Neural cell (in vitro differentiated cells): ENCODE data around the gene DCDC2. TPM values are rescaled to one million over a fixed set of nuclear protein-coding genes. Genes with fewer than 3 reads are reported as not detected.
A peak's percentile ranks its signal among the peaks of the same experiment; 100 is the strongest.

Source experiments
- H2AFZ ChIP-seq: fragments of 200-600, 300-800 bp; sonication (generic), shearing (Covaris generic); 2 replicates; pipeline ENCODE4 v1.6.0; 2014; ENCODE audit warnings: low read depth, mild to moderate bottlenecking, antibody characterized with exemption, low read length, moderate library complexity
- H3F3A ChIP-seq: fragments of 200-600 bp; shearing (Covaris generic); 2 replicates; pipeline ENCODE4 v1.6.1; 2016; ENCODE audit warnings: mild to moderate bottlenecking, moderate library complexity, mixed read lengths, antibody characterized with exemption, low read length; ENCODE audit not compliant: insufficient read depth, poor library complexity, severe bottlenecking
- H3K27ac ChIP-seq: fragments of 200-600, 300-800 bp; sonication (generic), shearing (Covaris generic); 2 replicates; pipeline ENCODE4 v1.5.1; 2014; ENCODE audit warnings: mild to moderate bottlenecking, low read length, moderate library complexity
- H3K27me3 ChIP-seq: fragments of 300-800, 200-600 bp; sonication (generic), shearing (Covaris generic); 2 replicates; pipeline ENCODE4 v1.6.0; 2014; ENCODE audit warnings: mild to moderate bottlenecking, low read depth, low read length, moderate library complexity; ENCODE audit not compliant: insufficient read depth
- H3K36me3 ChIP-seq: fragments of 300-800, 200-600 bp; sonication (generic), shearing (Covaris generic); 2 replicates; pipeline ENCODE4 v1.5.1; 2014; ENCODE audit warnings: mild to moderate bottlenecking, antibody characterized with exemption, low read length, moderate library complexity; ENCODE audit not compliant: insufficient read depth
- H3K4me2 ChIP-seq: fragments of 300-800, 200-600 bp; sonication (generic), shearing (Covaris generic); 2 replicates; pipeline ENCODE4 v1.6.0; 2014; ENCODE audit warnings: mild to moderate bottlenecking, low read length
- H3K4me3 ChIP-seq: fragments of 300-800, 200-600 bp; sonication (generic), shearing (Covaris generic); 2 replicates; pipeline ENCODE4 v1.5.1; 2014; ENCODE audit warnings: mild to moderate bottlenecking, low read length, moderate library complexity
- H3K79me2 ChIP-seq: fragments of 200-600 bp; shearing (Covaris generic); replicated peaks from 2 replicates; pipeline ENCODE4 v1.6.0; 2014; ENCODE audit warnings: mild to moderate bottlenecking, low read length, moderate library complexity; ENCODE audit not compliant: insufficient read depth
- H3K9ac ChIP-seq: fragments of 300-800, 200-600 bp; sonication (generic), shearing (Covaris generic); 2 replicates; pipeline ENCODE4 v1.6.1; 2016; ENCODE audit warnings: mild to moderate bottlenecking, low read length, mixed read lengths
- H3K9me2 ChIP-seq: fragments of 200-600 bp; shearing (Covaris generic); 2 replicates; pipeline ENCODE4 v1.6.1; 2016; ENCODE audit warnings: mild to moderate bottlenecking, low read length, mixed read lengths; ENCODE audit not compliant: insufficient read depth
- H3K9me3 ChIP-seq: fragments of 200-600, 300-800 bp; sonication (generic), shearing (Covaris generic); 2 replicates; pipeline ENCODE4 v1.6.1; 2016; ENCODE audit warnings: mild to moderate bottlenecking, mixed run types, low read length, moderate library complexity, mixed read lengths
- H4K20me1 ChIP-seq: fragments of 200-600 bp; shearing (Covaris generic); 2 replicates; pipeline ENCODE4 v1.6.1; 2016; ENCODE audit warnings: mild to moderate bottlenecking, mixed run types; ENCODE audit not compliant: insufficient read depth
- EP300 ChIP-seq: fragments of 450-650 bp; conservative IDR thresholded peaks from 2 replicates; pipeline ENCODE4 v1.6.1; 2014; ENCODE audit warnings: antibody characterized with exemption, mild to moderate bottlenecking, moderate library complexity; ENCODE audit not compliant: poor library complexity, severe bottlenecking
- EZH2 ChIP-seq: fragments of 200-600, 300-800 bp; shearing (Covaris generic), sonication (generic); IDR thresholded peaks from 2 replicates; pipeline ENCODE4 v1.6.1; 2014; ENCODE audit warnings: antibody characterized with exemption, low read length, borderline replicate concordance, mild to moderate bottlenecking; ENCODE audit not compliant: insufficient read depth, poor library complexity, severe bottlenecking
- MXI1 ChIP-seq: fragments of 450-650 bp; conservative IDR thresholded peaks from 2 replicates; pipeline ENCODE4 v1.6.1; 2014; ENCODE audit warnings: antibody characterized with exemption, mild to moderate bottlenecking; ENCODE audit not compliant: poor library complexity, severe bottlenecking
- POLR2AphosphoS5 ChIP-seq: IDR thresholded peaks from 2 replicates; pipeline ENCODE4 v1.6.1; 2012
- RAD21 ChIP-seq: fragments of 450-650 bp; conservative IDR thresholded peaks from 2 replicates; pipeline ENCODE4 v1.6.1; 2014; ENCODE audit warnings: antibody characterized with exemption, mild to moderate bottlenecking, moderate library complexity
- SMC3 ChIP-seq: fragments of 450-650 bp; conservative IDR thresholded peaks from 2 replicates; pipeline ENCODE4 v1.6.1; 2014; ENCODE audit warnings: antibody characterized with exemption, mild to moderate bottlenecking, moderate library complexity; ENCODE audit not compliant: poor library complexity
- TAF1 ChIP-seq: IDR thresholded peaks from 2 replicates; pipeline ENCODE4 v1.6.1; 2012; ENCODE audit warnings: low read depth
- polyA plus RNA-seq: library from polyadenylated mRNA; depleted of rRNA; stranded (reverse); fragments of >200 nt; gene quantifications from 2 replicates; pipeline ENCODE4 v1.2.3, GENCODE V29; 2014
- TF ChIP-seq, protein P1 (sequence below): IDR thresholded peaks from 2 replicates; pipeline ENCODE4 v1.6.1; 2012; ENCODE audit warnings: borderline replicate concordance
- TF ChIP-seq, protein P2 (sequence below): fragments of 450-650 bp; IDR thresholded peaks from 2 replicates; pipeline ENCODE4 v1.5.1; 2014; ENCODE audit warnings: antibody characterized with exemption, mild to moderate bottlenecking, moderate library complexity; ENCODE audit not compliant: poor library complexity, severe bottlenecking

The DCDC2 gene
- polyA plus RNA-seq, 1 donor from 2014 or later, result 0.57 TPM

DNA sequence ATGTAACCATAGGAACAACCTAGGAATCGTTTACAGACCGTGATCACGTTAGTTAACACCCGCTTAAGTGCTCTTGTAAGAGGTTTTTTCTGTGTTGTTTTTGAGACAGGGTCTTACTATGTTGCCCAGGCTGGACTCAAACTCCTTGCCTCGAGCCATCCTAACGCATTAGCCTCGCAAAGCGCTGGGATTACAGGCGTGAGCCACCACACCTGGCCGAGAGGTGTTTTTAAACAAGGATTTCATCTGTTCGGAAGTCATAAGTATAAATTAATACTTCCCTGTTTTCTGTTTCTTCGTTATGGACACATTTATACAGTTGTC is 45.6 kb upstream of the DCDC2 start:
- peak overlapping the region; percentile 91 for H2AFZ ChIP-seq
- no peaks in the 10 kb centered on the region for H3K9me3 ChIP-seq
- no peak overlapping the region for H3K27ac ChIP-seq
- H3K79me2 ChIP-seq, result peaks cover 22% of the 10 kb centered on the region
- H4K20me1 ChIP-seq, result no peaks in the 10 kb centered on the region
- H3K27me3 ChIP-seq, result no peaks in the 10 kb centered on the region
- peak overlapping the region; percentile 89 for H3K4me3 ChIP-seq
- H3K9me2 ChIP-seq, result no peaks in the 10 kb centered on the region
- H3F3A ChIP-seq, result no peaks in the 10 kb centered on the region
- TF ChIP-seq EP300, result no peak
- H3K9ac ChIP-seq, result peak overlapping the region; percentile 83
- H3K36me3 ChIP-seq, result peaks cover 9% of the 10 kb centered on the region
- peak overlapping the region; percentile 76 for H3K4me2 ChIP-seq

GRCh38 chr6:24402697-24403500 is 45.0 kb upstream of the DCDC2 start, which contains the start of gene MRS2:
Gene MRS2, plus strand, starts transcription at chr6:24402936. Its CDS starts 111 bp downstream, at chr6:24403047.
- Histone ChIP-seq H3K9ac (peak within 1 kb of the TSS; percentile 83), H3K36me3 (peaks cover 9% of the 10 kb centered on the region), H2AFZ (peak within 1 kb of the TSS; percentile 91), H3K27me3 (no peaks in the 10 kb centered on the region), H3K9me2 (no peaks in the 10 kb centered on the region), H3K4me3 (peak within 1 kb of the TSS; percentile 89), H3K27ac (peak within 1 kb of the TSS; percentile 67), H3K4me2 (peak within 1 kb of the TSS; percentile 76), H3K79me2 (peaks cover 22% of the 10 kb centered on the region), H3K9me3 (no peaks in the 10 kb centered on the region), H4K20me1 (no peaks in the 10 kb centered on the region), H3F3A (no peaks in the 10 kb centered on the region)
- peak; percentile 80 for TF ChIP-seq MXI1
- TF ChIP-seq EZH2, result no peak
- peak; percentile 46 for TF ChIP-seq RAD21
- TF ChIP-seq, protein P1, sequence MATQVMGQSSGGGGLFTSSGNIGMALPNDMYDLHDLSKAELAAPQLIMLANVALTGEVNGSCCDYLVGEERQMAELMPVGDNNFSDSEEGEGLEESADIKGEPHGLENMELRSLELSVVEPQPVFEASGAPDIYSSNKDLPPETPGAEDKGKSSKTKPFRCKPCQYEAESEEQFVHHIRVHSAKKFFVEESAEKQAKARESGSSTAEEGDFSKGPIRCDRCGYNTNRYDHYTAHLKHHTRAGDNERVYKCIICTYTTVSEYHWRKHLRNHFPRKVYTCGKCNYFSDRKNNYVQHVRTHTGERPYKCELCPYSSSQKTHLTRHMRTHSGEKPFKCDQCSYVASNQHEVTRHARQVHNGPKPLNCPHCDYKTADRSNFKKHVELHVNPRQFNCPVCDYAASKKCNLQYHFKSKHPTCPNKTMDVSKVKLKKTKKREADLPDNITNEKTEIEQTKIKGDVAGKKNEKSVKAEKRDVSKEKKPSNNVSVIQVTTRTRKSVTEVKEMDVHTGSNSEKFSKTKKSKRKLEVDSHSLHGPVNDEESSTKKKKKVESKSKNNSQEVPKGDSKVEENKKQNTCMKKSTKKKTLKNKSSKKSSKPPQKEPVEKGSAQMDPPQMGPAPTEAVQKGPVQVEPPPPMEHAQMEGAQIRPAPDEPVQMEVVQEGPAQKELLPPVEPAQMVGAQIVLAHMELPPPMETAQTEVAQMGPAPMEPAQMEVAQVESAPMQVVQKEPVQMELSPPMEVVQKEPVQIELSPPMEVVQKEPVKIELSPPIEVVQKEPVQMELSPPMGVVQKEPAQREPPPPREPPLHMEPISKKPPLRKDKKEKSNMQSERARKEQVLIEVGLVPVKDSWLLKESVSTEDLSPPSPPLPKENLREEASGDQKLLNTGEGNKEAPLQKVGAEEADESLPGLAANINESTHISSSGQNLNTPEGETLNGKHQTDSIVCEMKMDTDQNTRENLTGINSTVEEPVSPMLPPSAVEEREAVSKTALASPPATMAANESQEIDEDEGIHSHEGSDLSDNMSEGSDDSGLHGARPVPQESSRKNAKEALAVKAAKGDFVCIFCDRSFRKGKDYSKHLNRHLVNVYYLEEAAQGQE, result peak; percentile 82
- peak; percentile 94 for TF ChIP-seq POLR2AphosphoS5
- TF ChIP-seq EP300, result no peak
- TF ChIP-seq TAF1, result peak; percentile 76
- peak; percentile 56 for TF ChIP-seq SMC3
- TF ChIP-seq, protein P2, sequence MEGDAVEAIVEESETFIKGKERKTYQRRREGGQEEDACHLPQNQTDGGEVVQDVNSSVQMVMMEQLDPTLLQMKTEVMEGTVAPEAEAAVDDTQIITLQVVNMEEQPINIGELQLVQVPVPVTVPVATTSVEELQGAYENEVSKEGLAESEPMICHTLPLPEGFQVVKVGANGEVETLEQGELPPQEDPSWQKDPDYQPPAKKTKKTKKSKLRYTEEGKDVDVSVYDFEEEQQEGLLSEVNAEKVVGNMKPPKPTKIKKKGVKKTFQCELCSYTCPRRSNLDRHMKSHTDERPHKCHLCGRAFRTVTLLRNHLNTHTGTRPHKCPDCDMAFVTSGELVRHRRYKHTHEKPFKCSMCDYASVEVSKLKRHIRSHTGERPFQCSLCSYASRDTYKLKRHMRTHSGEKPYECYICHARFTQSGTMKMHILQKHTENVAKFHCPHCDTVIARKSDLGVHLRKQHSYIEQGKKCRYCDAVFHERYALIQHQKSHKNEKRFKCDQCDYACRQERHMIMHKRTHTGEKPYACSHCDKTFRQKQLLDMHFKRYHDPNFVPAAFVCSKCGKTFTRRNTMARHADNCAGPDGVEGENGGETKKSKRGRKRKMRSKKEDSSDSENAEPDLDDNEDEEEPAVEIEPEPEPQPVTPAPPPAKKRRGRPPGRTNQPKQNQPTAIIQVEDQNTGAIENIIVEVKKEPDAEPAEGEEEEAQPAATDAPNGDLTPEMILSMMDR, result no peak
